Endothelial cell (in vitro differentiated cells): Measurements from ENCODE around the gene STT3B. TPM values are rescaled to one million over a fixed set of nuclear protein-coding genes. Genes with fewer than 3 reads are reported as not detected.
"Not testable (repeated sequence)": the region's sequence is repeated elsewhere in the genome, so short reads cannot be mapped to it uniquely, and the experiment has no call there.

Experiments
- DNase-seq: peaks from one replicate; pipeline ENCODE4 v3.0.0; 2021; ENCODE audit warnings: low spot score
- H3K27ac Mint-ChIP-seq: one replicate; pipeline ENCODE4 v1.8.0; 2021; ENCODE audit warnings: mixed read lengths, inconsistent platforms; ENCODE audit not compliant: unreplicated experiment
- H3K27me3 Mint-ChIP-seq: one replicate; pipeline ENCODE4 v1.8.0; 2021; ENCODE audit warnings: mild to moderate bottlenecking, moderate library complexity, mixed read lengths, inconsistent platforms; ENCODE audit not compliant: unreplicated experiment
- H3K36me3 Mint-ChIP-seq: one replicate; pipeline ENCODE4 v1.8.0; 2021; ENCODE audit warnings: mild to moderate bottlenecking, low read depth, mixed read lengths, inconsistent platforms; ENCODE audit not compliant: unreplicated experiment
- H3K4me1 Mint-ChIP-seq: one replicate; pipeline ENCODE4 v1.8.0; 2021; ENCODE audit warnings: mild to moderate bottlenecking, mixed read lengths, inconsistent platforms; ENCODE audit not compliant: unreplicated experiment
- H3K4me3 Mint-ChIP-seq: one replicate; pipeline ENCODE4 v1.8.0; 2021; ENCODE audit warnings: mild to moderate bottlenecking, mixed read lengths, inconsistent platforms; ENCODE audit not compliant: unreplicated experiment
- H3K9me3 Mint-ChIP-seq: one replicate; pipeline ENCODE4 v1.8.0; 2021; ENCODE audit warnings: mixed read lengths, inconsistent platforms; ENCODE audit not compliant: unreplicated experiment
- total RNA-seq: library from RNA; stranded (reverse); fragmentation: NEBNext Ultra II Directional; extraction: Animal tissue kit (Norgen Biotek cat#: 25700); gene quantifications from one replicate; pipeline ENCODE4 v1.2.1, GENCODE V29; 2021; ENCODE audit not compliant: unreplicated experiment
- TF ChIP-seq, protein P1 (sequence below): fragments of 200-600 bp; sonication (generic); IDR thresholded peaks from one replicate; pipeline ENCODE4 v1.5.0; 2021; ENCODE audit warnings: antibody characterized with exemption; ENCODE audit not compliant: unreplicated experiment

STT3B gene
- total RNA-seq, 1 donor from 2014 or later, result 103 TPM

DNA sequence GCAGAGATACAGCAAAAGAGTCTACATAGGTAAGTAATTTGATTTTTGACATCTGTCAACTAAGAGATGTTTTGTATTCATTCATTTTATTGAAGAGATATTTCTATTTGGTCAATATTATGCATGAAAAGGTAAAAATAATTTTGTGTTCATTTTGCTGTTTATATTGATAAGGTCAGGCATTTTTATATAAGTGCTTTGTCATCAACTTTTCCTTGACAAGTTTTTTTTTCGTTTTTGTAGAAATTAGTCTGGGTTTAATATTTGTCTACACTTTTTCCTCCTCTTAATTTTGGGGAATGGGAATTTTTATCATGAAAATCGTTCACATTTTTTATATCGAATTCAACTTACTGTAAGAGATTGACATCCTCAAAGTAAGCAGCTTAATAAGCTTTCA lies 67.7 kb downstream of the STT3B start:
- H3K27ac Mint-ChIP-seq, result no peak overlapping the region
- TF ChIP-seq, protein P1, sequence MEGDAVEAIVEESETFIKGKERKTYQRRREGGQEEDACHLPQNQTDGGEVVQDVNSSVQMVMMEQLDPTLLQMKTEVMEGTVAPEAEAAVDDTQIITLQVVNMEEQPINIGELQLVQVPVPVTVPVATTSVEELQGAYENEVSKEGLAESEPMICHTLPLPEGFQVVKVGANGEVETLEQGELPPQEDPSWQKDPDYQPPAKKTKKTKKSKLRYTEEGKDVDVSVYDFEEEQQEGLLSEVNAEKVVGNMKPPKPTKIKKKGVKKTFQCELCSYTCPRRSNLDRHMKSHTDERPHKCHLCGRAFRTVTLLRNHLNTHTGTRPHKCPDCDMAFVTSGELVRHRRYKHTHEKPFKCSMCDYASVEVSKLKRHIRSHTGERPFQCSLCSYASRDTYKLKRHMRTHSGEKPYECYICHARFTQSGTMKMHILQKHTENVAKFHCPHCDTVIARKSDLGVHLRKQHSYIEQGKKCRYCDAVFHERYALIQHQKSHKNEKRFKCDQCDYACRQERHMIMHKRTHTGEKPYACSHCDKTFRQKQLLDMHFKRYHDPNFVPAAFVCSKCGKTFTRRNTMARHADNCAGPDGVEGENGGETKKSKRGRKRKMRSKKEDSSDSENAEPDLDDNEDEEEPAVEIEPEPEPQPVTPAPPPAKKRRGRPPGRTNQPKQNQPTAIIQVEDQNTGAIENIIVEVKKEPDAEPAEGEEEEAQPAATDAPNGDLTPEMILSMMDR, result no peak
- no peak for DNase-seq
- H3K4me3 Mint-ChIP-seq, result no peak overlapping the region
- H3K4me1 Mint-ChIP-seq, result no peaks in the 10 kb centered on the region
- peaks cover under 1% of the 10 kb centered on the region for H3K9me3 Mint-ChIP-seq
- H3K27me3 Mint-ChIP-seq, result no peaks in the 10 kb centered on the region
- peaks cover 29% of the 10 kb centered on the region for H3K36me3 Mint-ChIP-seq

DNA sequence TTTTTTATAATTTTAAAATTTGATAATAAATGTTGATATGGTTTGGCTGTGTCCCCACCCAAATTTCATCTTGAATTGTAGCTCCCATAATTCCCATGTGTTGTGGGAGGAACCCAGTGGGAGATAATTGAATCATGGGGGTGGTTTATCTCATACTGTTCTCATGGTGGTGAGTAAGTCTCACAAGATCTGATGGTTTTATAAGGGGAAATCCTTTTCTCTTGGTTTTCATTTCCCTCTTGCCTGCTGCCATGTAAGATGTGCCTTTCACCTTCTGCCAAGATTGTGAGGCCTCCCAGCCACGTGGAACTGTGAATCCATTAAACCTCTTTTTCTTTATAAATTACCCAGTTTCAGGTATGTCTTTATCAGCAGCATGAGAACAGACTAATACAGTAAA lies 72.6 kb downstream of the STT3B start:
- not testable (repeated sequence) for H3K4me1 Mint-ChIP-seq, H3K27me3 Mint-ChIP-seq
- peaks cover 56% of the 10 kb centered on the region for H3K36me3 Mint-ChIP-seq

DNA sequence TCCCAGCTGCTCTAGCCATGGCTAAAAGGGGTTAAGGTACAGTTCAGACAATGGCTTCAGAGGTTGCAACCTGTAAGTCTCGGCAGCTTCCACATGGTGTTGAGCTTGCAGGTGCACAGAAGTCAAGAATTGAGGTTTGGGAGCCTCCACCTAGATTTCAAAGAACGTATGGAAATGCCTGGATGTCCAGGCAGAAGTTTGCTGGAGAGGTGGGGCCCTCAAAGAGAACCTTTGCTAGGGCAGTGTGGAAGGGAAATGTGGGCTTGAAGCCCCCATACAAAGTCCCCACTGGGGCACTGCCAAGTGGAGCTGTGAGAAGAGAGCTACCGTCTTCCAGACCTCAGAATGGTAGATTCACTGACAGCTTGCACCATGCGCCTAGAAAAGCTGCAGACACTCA lies 73.7 kb downstream of the STT3B start:
- H3K4me1 Mint-ChIP-seq, result no peaks in the 10 kb centered on the region
- peaks cover 53% of the 10 kb centered on the region for H3K36me3 Mint-ChIP-seq
- H3K9me3 Mint-ChIP-seq, result peaks cover 6% of the 10 kb centered on the region
- H3K27me3 Mint-ChIP-seq, result no peaks in the 10 kb centered on the region
- H3K4me3 Mint-ChIP-seq, result peak overlapping the region; percentile 65
- DNase-seq, result no peak
- TF ChIP-seq, protein P1, result no peak
- no peak overlapping the region for H3K27ac Mint-ChIP-seq

More for the DNA sequence above, 72.6 kb downstream of the STT3B start:
- H3K9me3 Mint-ChIP-seq, DNase-seq, H3K27ac Mint-ChIP-seq: not testable (repeated sequence)
- peak overlapping the region; percentile 81 for H3K4me3 Mint-ChIP-seq

DNA sequence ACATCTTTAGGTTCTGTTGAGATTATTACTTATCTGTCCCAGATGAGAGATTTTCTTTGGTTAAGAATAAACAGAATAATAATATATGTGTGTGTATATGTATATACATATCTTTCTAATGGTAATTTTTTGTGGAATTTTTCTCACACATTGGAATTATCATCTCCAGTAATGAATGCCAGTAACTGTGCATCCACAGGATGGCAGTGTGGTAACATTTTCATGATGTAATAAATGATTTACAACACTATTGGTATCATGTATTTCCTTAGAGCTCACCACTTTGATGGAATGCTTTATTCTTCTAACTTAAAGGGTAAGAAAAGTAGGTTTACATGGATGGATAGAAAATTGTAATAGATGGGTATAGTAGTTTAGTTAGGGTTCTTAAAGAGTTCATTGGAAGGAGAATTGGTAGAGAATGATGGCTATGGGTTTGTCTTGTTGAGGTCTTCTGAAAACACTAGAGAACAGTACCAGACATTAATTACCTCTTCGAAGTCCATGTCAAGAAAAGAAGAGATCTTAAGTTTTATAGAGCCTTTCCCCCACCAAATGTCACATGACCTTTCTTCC lies 78.1 kb downstream of the STT3B start:
- Mint-ChIP-seq H3K27ac (no peak overlapping the region), H3K4me3 (no peak overlapping the region), H3K36me3 (peaks cover 26% of the 10 kb centered on the region), H3K27me3 (no peaks in the 10 kb centered on the region), H3K4me1 (no peaks in the 10 kb centered on the region), H3K9me3 (peaks cover 2% of the 10 kb centered on the region)
- TF ChIP-seq, protein P1, result peak; percentile 20
- DNase-seq, result peak; percentile 14

DNA sequence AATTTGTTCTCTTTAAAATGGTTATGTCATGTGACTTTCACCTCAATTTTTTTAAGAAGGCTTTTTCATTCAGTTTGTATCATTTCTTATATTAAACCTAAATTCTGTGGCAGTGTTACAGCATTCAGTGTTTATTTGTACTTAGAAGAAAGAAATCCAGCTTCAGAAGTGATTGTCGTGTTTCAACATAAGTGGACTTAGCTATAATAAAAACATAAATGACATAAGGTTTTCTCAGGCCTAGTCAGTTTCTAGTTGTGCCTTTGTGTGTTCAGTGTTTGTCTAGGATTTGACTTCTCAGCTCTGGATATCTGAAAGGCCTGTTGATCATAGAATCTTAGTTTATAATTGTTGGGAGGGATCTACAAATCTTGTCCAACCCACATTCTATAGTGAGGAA lies 80.5 kb downstream of the STT3B start:
- TF ChIP-seq, protein P1, result no peak
- no peaks in the 10 kb centered on the region for H3K9me3 Mint-ChIP-seq
- no peaks in the 10 kb centered on the region for H3K4me1 Mint-ChIP-seq
- no peak overlapping the region for H3K4me3 Mint-ChIP-seq
- H3K27me3 Mint-ChIP-seq, result no peaks in the 10 kb centered on the region
- no peak overlapping the region for H3K27ac Mint-ChIP-seq
- DNase-seq, result no peak
- peaks cover 4% of the 10 kb centered on the region for H3K36me3 Mint-ChIP-seq
